Dendritic cell treated with granulocyte-macrophage colony-stimulating factor and Interleukin-4, amounts not matched to agents 40 ng/mL and 50 ng/mL, for 4 days (primary cell): ENCODE data around the gene MEI1.

Source experiments
- H3K27ac Mint-ChIP-seq: one replicate; pipeline ENCODE4 v1.8.0; 2022; ENCODE audit warnings: mild to moderate bottlenecking, mixed read lengths
- H3K27me3 Mint-ChIP-seq: one replicate; pipeline ENCODE4 v1.8.0; 2022; ENCODE audit warnings: mild to moderate bottlenecking, mixed read lengths
- H3K36me3 Mint-ChIP-seq: one replicate; pipeline ENCODE4 v1.8.0; 2022; ENCODE audit warnings: low read depth, mixed read lengths
- H3K4me1 Mint-ChIP-seq: one replicate; pipeline ENCODE4 v1.8.0; 2022; ENCODE audit warnings: low read depth, mixed read lengths
- H3K4me3 Mint-ChIP-seq: one replicate; pipeline ENCODE4 v1.8.0; 2022; ENCODE audit warnings: mild to moderate bottlenecking, moderate library complexity, mixed read lengths
- H3K9me3 Mint-ChIP-seq: one replicate; pipeline ENCODE4 v1.8.0; 2022; ENCODE audit warnings: mixed read lengths
- intact Hi-C: fragments of 100-400 bp; cut with micrococcal nuclease; formaldehyde crosslinking; loops from one replicate; pipeline ENCODE4 v1.15.0; 2022

The MEI1 gene

GRCh38 chr22:41819257-41819656 lies 120.0 kb downstream of the MEI1 start:
- H3K4me1 Mint-ChIP-seq, result peaks cover 20% of the 10 kb centered on the region
- no peak overlapping the region for H3K27ac Mint-ChIP-seq
- no peaks in the 10 kb centered on the region for H3K27me3 Mint-ChIP-seq
- peaks cover 44% of the 10 kb centered on the region for H3K36me3 Mint-ChIP-seq
- no peak overlapping the region for H3K4me3 Mint-ChIP-seq
- intact Hi-C loops, result no loop called here
- H3K9me3 Mint-ChIP-seq, result no peaks in the 10 kb centered on the region

GRCh38 chr22:41820447-41820846 lies 121.1 kb downstream of the MEI1 start:
- Mint-ChIP-seq H3K9me3 (no peaks in the 10 kb centered on the region), H3K27ac (no peak overlapping the region), H3K36me3 (peaks cover 45% of the 10 kb centered on the region), H3K4me1 (peaks cover 29% of the 10 kb centered on the region), H3K27me3 (no peaks in the 10 kb centered on the region), H3K4me3 (no peak overlapping the region)
- intact Hi-C loops, result no loop called here

- no peaks in the 10 kb centered on the region for H3K27me3 Mint-ChIP-seq
- H3K4me3 Mint-ChIP-seq, result no peak overlapping the region
- intact Hi-C loops, result loop anchor here (1.0 to 2.0 kb wide), 2 partner anchors 35 to 120 kb away; no protein-coding TSS in a partner anchor
- H3K4me1 Mint-ChIP-seq, result peaks cover 39% of the 10 kb centered on the region
- H3K27ac Mint-ChIP-seq, result no peak overlapping the region
- peaks cover 42% of the 10 kb centered on the region for H3K36me3 Mint-ChIP-seq
- no peaks in the 10 kb centered on the region for H3K9me3 Mint-ChIP-seq
These were observed 122.4 kb downstream of the MEI1 start for GRCh38 chr22:41821471-41822316.

DNA sequence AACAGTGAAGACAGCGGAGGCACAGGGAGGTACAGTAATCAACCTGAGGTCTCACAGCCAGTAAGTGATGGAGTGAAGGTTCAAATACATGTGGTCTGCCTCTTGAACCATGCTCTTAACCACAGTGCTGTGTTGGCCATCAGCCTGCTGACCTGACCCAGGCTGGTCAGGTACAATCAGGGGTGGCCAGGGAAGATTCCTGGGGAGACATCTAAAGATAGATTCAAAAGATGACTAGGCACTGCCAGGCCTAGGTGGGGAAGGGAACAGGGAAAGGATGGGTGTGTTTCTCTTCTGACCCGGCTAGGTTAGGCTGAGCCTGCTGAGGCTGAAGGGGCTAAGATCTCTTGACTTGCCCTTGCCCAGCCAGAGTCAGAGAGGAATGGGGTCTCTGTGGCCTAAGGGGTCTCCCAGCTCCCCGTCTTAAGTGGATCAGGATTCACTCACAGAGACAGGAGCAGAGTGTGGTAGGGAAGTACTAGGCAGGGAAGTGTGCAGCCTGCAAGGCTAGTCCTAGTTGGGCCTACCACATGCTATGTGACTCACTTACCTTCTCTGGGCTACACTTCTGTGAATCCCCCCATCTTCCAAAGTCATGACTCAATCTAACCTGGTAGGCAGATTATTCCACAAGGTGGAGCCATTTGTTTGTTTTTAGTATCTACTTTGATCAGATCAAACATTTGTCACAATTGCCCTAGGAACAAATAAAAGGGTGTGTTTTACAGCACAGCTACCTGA lies 123.2 kb downstream of the MEI1 start:
- H3K27me3 Mint-ChIP-seq, result no peaks in the 10 kb centered on the region
- H3K9me3 Mint-ChIP-seq, result no peaks in the 10 kb centered on the region
- peaks cover 42% of the 10 kb centered on the region for H3K36me3 Mint-ChIP-seq
- no peak overlapping the region for H3K27ac Mint-ChIP-seq
- intact Hi-C loops, result loop anchor here (1.0 to 2.0 kb wide), 2 partner anchors 34 to 119 kb away; no protein-coding TSS in a partner anchor
- H3K4me1 Mint-ChIP-seq, result peaks cover 47% of the 10 kb centered on the region
- H3K4me3 Mint-ChIP-seq, result no peak overlapping the region

DNA sequence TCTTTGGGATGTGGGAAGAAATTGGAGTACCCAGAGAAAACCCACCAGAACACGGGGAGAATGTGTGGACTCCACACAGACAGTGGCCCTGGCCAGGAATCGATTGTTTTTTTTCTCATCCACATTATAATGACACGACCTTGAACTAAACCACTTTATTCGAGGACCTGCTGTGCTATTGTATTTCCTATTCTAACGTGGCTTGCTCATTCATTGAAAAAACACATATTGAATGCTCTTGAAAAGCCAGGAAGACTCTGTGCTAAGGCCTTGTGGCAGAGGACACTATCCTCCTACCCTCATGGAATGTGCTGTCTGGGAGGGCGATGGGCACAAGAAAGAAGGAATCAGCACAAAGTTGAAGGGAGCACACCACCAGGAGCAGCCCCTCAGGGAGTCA lies 124.5 kb downstream of the MEI1 start:
- peak overlapping the region; percentile 99 for H3K27ac Mint-ChIP-seq
- intact Hi-C loops, result loop anchor here (2.0 kb wide), 1 partner anchor 33 kb away; no protein-coding TSS in a partner anchor
- H3K9me3 Mint-ChIP-seq, result no peaks in the 10 kb centered on the region
- peaks cover 42% of the 10 kb centered on the region for H3K36me3 Mint-ChIP-seq
- H3K4me3 Mint-ChIP-seq, result no peak overlapping the region
- H3K27me3 Mint-ChIP-seq, result no peaks in the 10 kb centered on the region
- peaks cover 60% of the 10 kb centered on the region for H3K4me1 Mint-ChIP-seq

DNA sequence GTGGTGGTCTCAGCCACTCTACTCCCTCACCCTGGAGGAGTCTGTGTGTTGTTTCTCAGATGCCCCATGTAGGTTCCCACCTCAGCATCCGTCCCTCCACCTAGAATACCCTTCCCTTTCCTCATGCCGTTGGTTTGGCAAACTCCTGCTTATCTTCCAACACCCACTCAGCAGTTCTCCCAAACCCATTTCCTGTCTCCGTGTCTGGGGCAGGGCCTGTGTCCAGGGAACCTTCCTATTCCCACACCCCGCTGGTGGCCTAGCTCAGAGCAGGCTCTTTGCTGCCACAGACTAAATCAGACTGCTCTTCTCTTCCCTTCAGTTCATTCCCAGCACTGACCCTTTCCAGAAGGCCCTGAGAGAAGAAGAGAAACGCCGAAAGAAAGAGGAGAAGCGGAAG lies 126.1 kb downstream of the MEI1 start:
- no peak overlapping the region for H3K4me3 Mint-ChIP-seq
- H3K27me3 Mint-ChIP-seq, result no peaks in the 10 kb centered on the region
- intact Hi-C loops, result no loop called here
- H3K36me3 Mint-ChIP-seq, result peaks cover 30% of the 10 kb centered on the region
- peaks cover 74% of the 10 kb centered on the region for H3K4me1 Mint-ChIP-seq
- H3K27ac Mint-ChIP-seq, result peak overlapping the region; percentile 99
- H3K9me3 Mint-ChIP-seq, result no peaks in the 10 kb centered on the region

- Mint-ChIP-seq H3K27ac (peak overlapping the region; percentile 99), H3K36me3 (peaks cover 23% of the 10 kb centered on the region), H3K4me1 (peaks cover 70% of the 10 kb centered on the region), H3K9me3 (no peaks in the 10 kb centered on the region), H3K4me3 (no peak overlapping the region), H3K27me3 (no peaks in the 10 kb centered on the region)
- intact Hi-C loops, result no loop called here
These were observed 126.7 kb downstream of the MEI1 start for GRCh38 chr22:41826021-41826420.

- Mint-ChIP-seq H3K4me3 (no peak overlapping the region), H3K9me3 (no peaks in the 10 kb centered on the region), H3K27ac (peak overlapping the region; percentile 99), H3K4me1 (peaks cover 76% of the 10 kb centered on the region), H3K27me3 (no peaks in the 10 kb centered on the region), H3K36me3 (peaks cover 22% of the 10 kb centered on the region)
- intact Hi-C loops, result no loop called here
These were observed 127.4 kb downstream of the MEI1 start for GRCh38 chr22:41826430-41827383.

DNA sequence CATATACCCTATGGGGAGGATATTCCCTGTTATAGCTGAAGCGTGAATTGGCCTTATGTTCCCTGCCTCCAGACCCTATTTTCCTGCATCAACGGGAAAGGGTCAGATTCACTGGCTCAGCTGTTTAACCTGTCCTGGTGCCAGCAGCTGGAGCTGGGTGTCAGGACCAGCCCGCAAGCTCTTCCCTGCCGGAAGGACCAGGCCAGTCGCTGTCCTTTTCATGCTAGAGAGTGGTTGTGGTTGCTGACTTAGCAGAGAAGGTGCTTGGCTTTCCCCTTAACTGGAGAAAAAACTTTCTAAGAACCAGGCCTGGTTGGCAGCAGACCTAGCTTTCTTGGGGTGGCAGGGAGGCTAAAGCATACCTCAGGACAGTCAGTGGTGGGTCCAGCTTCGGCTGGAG lies 128.4 kb downstream of the MEI1 start:
- Mint-ChIP-seq H3K27me3 (no peaks in the 10 kb centered on the region), H3K27ac (peak overlapping the region; percentile 99), H3K4me1 (peaks cover 76% of the 10 kb centered on the region), H3K4me3 (no peak overlapping the region), H3K36me3 (peaks cover 22% of the 10 kb centered on the region), H3K9me3 (no peaks in the 10 kb centered on the region)
- intact Hi-C loops, result no loop called here

GRCh38 chr22:41828516-41828915 lies 129.2 kb downstream of the MEI1 start:
- H3K4me1 Mint-ChIP-seq, result peaks cover 76% of the 10 kb centered on the region
- peaks cover 30% of the 10 kb centered on the region for H3K36me3 Mint-ChIP-seq
- H3K27ac Mint-ChIP-seq, result peak overlapping the region; percentile 99
- intact Hi-C loops, result no loop called here
- no peaks in the 10 kb centered on the region for H3K9me3 Mint-ChIP-seq
- no peak overlapping the region for H3K4me3 Mint-ChIP-seq
- no peaks in the 10 kb centered on the region for H3K27me3 Mint-ChIP-seq

DNA sequence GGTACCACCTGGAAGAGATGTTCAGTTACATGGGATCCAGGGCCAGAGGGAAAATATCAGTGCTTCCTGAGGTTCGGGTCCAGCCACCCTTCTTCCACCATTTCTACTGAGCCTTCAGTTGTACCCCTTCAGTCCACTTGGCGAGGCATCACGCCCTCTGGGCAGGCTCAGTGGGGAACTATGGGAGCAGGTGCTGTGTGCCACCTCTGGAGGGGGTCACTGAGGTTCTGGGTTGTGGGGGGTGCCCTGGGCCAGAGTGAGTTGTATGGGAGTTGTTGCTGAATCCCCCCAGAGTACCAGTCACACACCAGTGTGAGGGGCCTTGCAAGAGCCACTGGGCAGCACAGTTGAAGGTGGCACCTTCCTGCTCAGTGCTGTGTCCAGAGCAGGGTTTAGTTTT lies 130.9 kb downstream of the MEI1 start:
- H3K4me1 Mint-ChIP-seq, result peaks cover 71% of the 10 kb centered on the region
- no peaks in the 10 kb centered on the region for H3K27me3 Mint-ChIP-seq
- peaks cover 21% of the 10 kb centered on the region for H3K36me3 Mint-ChIP-seq
- H3K27ac Mint-ChIP-seq, result peak overlapping the region; percentile 99
- intact Hi-C loops, result loop anchor here (5.0 kb wide), 1 partner anchor 243 kb away; the partner anchor contains the start of gene PMM1
- no peaks in the 10 kb centered on the region for H3K9me3 Mint-ChIP-seq
- no peak overlapping the region for H3K4me3 Mint-ChIP-seq

- Mint-ChIP-seq H3K9me3 (no peaks in the 10 kb centered on the region), H3K4me3 (peak overlapping the region; percentile 23), H3K27ac (peak overlapping the region; percentile 99), H3K36me3 (peaks cover 23% of the 10 kb centered on the region), H3K4me1 (peaks cover 71% of the 10 kb centered on the region), H3K27me3 (no peaks in the 10 kb centered on the region)
- intact Hi-C loops, result loop anchor here (5.0 kb wide), 1 partner anchor 244 kb away; the partner anchor contains the start of gene PMM1
These were observed 132.1 kb downstream of the MEI1 start for GRCh38 chr22:41831383-41831782.

DNA sequence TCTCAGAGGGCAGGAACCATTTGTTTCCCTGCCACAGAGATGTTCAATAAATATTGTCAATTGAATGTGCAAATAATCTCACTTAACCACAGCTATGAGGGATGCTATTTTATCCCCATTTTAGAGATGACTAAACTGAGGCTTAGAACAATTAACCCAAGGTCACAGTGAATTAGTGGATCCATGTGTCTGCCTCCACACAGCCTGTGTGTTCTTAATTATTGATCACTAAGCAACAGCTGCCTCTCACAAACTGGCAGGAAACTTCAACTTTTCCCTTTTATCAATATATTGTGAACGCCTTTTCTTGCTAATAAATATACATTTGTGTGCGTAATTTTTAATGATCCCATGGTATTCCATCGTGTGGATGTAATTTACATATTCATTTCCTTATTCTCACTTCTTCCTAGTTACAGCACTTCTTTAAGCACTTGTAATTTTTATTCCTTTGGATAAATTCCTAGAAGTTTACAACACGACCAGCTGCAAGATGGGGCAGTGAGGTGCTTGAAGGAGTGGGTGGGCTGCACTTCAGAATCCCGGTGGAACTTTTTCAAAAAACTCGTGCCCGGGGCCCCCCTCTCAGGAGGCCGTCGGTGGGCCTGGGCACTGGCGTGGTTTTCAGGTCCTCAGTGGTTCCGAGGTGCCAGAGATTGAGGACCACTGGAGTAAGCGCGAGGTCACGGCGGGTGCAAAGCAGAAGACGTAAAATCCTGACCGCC lies 132.7 kb downstream of the MEI1 start:
- Mint-ChIP-seq H3K9me3 (no peaks in the 10 kb centered on the region), H3K27me3 (no peaks in the 10 kb centered on the region), H3K36me3 (peaks cover 29% of the 10 kb centered on the region), H3K4me1 (peaks cover 71% of the 10 kb centered on the region), H3K4me3 (peak overlapping the region; percentile 97), H3K27ac (peak overlapping the region; percentile 99)
- intact Hi-C loops, result loop anchor here (2.0 to 5.0 kb wide), 2 partner anchors 109 to 245 kb away; partner anchors contain the start of gene PMM1
